RWPE2 (cell line): ENCODE data around the gene PCP2.

Experiments
- ATAC-seq: fragments of 200-7000 bp; cut with Tn5 transposase; 3 replicates; pipeline ENCODE4 v1.9.1; 2021; ENCODE audit warnings: low read depth
- DNase-seq: peaks from one replicate; pipeline ENCODE4 v3.0.0-alpha.2; 2020; ENCODE audit warnings: low spot score
- H3K27ac ChIP-seq: fragments of 450-650 bp; 2 replicates; pipeline ENCODE4 v1.5.1; 2017; ENCODE audit warnings: mild to moderate bottlenecking; ENCODE audit not compliant: poor library complexity, severe bottlenecking
- H3K27me3 ChIP-seq: fragments of 250-450 bp; sonication (Bioruptor Pico); 2 replicates; pipeline ENCODE4 v1.5.1; 2021; ENCODE audit warnings: mild to moderate bottlenecking, moderate library complexity; ENCODE audit not compliant: insufficient read depth, poor library complexity, severe bottlenecking
- H3K36me3 ChIP-seq: fragments of 250-450 bp; sonication (Bioruptor Pico); 2 replicates; pipeline ENCODE4 v1.5.1; 2020; ENCODE audit warnings: low read depth, mild to moderate bottlenecking, moderate library complexity
- H3K4me1 ChIP-seq: fragments of 250-450 bp; sonication (Bioruptor Pico); 2 replicates; pipeline ENCODE4 v1.5.1; 2021; ENCODE audit warnings: mild to moderate bottlenecking, moderate library complexity; ENCODE audit not compliant: insufficient read depth, poor library complexity, severe bottlenecking
- H3K4me3 ChIP-seq: fragments of 250-450 bp; sonication (Bioruptor Pico); 2 replicates; pipeline ENCODE4 v1.5.1; 2021; ENCODE audit warnings: mild to moderate bottlenecking, moderate library complexity; ENCODE audit not compliant: severe bottlenecking
- H3K9me3 ChIP-seq: fragments of 250-450 bp; sonication (Bioruptor Pico); 2 replicates; pipeline ENCODE4 v1.5.1; 2021; ENCODE audit warnings: mild to moderate bottlenecking, moderate library complexity; ENCODE audit not compliant: severe bottlenecking
- CTCF ChIP-seq: fragments of 450-650 bp; IDR thresholded peaks from one replicate; pipeline ENCODE4 v1.5.1; 2017; ENCODE audit warnings: mild to moderate bottlenecking, moderate library complexity; ENCODE audit not compliant: poor library complexity, severe bottlenecking

The PCP2 gene

GRCh38 chr19:7603919-7604318 lies 29.6 kb downstream of the PCP2 start:
- Histone ChIP-seq H3K36me3 (no peaks in the 10 kb centered on the region), H3K4me3 (no peak overlapping the region), H3K4me1 (no peaks in the 10 kb centered on the region), H3K27ac (no peak overlapping the region), H3K27me3 (no peaks in the 10 kb centered on the region), H3K9me3 (no peaks in the 10 kb centered on the region)
- ATAC-seq, result no peak
- no peak for TF ChIP-seq CTCF
- DNase-seq, result no peak

GRCh38 chr19:7602935-7603497 lies 30.5 kb downstream of the PCP2 start:
- DNase-seq (no peak), ATAC-seq (no peak)
- no peaks in the 10 kb centered on the region for H3K4me1 ChIP-seq
- H3K27me3 ChIP-seq, result no peaks in the 10 kb centered on the region
- TF ChIP-seq CTCF, result no peak
- H3K36me3 ChIP-seq, result no peaks in the 10 kb centered on the region
- H3K4me3 ChIP-seq, result no peak overlapping the region
- H3K9me3 ChIP-seq, result no peaks in the 10 kb centered on the region
- H3K27ac ChIP-seq, result no peak overlapping the region

- no peak overlapping the region for H3K4me3 ChIP-seq
- no peak for ATAC-seq
Observed at GRCh38 chr19:7602240-7602934, 31.1 kb downstream of the PCP2 start.

GRCh38 chr19:7600721-7601120 lies 32.8 kb downstream of the PCP2 start:
- no peaks in the 10 kb centered on the region for H3K27me3 ChIP-seq
- DNase-seq (no peak), ATAC-seq (no peak)
- TF ChIP-seq CTCF, result no peak
- H3K27ac ChIP-seq, result no peak overlapping the region
- no peaks in the 10 kb centered on the region for H3K9me3 ChIP-seq
- no peaks in the 10 kb centered on the region for H3K4me1 ChIP-seq
- no peak overlapping the region for H3K4me3 ChIP-seq
- H3K36me3 ChIP-seq, result no peaks in the 10 kb centered on the region

More at GRCh38 chr19:7602240-7602934, 31.1 kb downstream of the PCP2 start:
- no peaks in the 10 kb centered on the region for H3K4me1 ChIP-seq
- H3K27ac ChIP-seq, result no peak overlapping the region
- H3K9me3 ChIP-seq, result no peaks in the 10 kb centered on the region
- DNase-seq, result no peak
- no peaks in the 10 kb centered on the region for H3K36me3 ChIP-seq
- H3K27me3 ChIP-seq, result no peaks in the 10 kb centered on the region
- TF ChIP-seq CTCF, result no peak

- no peak for ATAC-seq
- DNase-seq, result no peak
- Histone ChIP-seq H3K27ac (no peak overlapping the region), H3K4me1 (no peaks in the 10 kb centered on the region), H3K9me3 (no peaks in the 10 kb centered on the region), H3K27me3 (no peaks in the 10 kb centered on the region), H3K4me3 (no peak overlapping the region), H3K36me3 (no peaks in the 10 kb centered on the region)
- TF ChIP-seq CTCF, result no peak
Observed at GRCh38 chr19:7598180-7598579, 35.3 kb downstream of the PCP2 start.
